CD4-positive, alpha-beta T cell treated with Interleukin-1 beta for 1 hour (primary cell): ENCODE results near the gene MADCAM1.
"Not testable (repeated sequence)": the region's sequence is repeated elsewhere in the genome, so short reads cannot be mapped to it uniquely, and the experiment has no call there.

Experiments
- DNase-seq, 2 donors: peaks; one replicate each; pipeline ENCODE4 v3.0.0-alpha.2; 2020 to 2022

Gene MADCAM1

DNA sequence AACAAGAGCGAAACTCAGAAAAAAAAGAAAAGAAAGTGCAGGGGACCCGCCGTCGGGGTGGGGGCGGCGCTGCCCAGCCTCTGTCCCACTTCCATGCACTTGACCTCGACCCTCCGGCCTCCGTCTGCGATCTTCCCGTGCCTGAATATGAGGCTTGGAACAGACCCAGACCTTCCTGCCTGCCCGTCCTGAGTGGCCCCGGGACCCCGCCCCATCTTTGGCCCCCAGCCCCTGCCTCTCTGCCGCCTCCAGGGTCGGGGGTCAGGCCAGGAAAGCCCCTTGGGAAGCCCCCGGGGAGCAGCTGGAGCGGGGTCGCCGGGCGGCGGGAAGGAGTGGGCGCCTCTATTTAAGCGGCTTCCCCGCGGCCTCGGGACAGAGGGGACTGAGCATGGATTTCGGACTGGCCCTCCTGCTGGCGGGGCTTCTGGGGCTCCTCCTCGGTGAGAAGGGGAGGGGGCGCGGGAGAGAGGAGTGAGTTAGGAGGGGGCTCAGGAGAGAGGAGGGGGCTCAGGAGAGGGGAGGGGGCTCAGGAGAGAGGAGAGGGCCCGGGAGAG, at the start of gene MADCAM1:
Gene MADCAM1, plus strand, starts transcription at position 375 of the 554 bp plus-strand sequence. Its CDS starts 14 bp downstream, at position 389.
- no peak for DNase-seq

DNA sequence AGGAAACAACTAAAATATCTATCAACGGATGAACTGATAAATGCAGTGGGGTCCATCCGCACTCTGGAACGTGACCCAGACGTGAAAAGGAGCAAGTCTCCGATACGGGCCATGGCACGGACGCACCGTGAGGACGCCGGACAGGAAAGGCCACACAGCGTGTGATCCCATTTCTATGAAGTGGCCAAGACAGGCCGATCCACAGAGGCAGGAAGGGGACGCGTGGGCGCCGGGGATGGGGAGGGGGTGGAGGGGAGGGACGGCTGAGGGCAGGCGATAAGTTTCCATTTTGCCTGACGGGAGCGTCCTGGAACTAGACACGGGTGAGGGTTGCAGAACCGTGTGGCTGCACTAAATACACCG, 49.2 kb upstream of the MADCAM1 start:
- no peak for DNase-seq

GRCh38 chr19:447816-448560, 48.3 kb upstream of the MADCAM1 start:
- DNase-seq = no peak

DNA sequence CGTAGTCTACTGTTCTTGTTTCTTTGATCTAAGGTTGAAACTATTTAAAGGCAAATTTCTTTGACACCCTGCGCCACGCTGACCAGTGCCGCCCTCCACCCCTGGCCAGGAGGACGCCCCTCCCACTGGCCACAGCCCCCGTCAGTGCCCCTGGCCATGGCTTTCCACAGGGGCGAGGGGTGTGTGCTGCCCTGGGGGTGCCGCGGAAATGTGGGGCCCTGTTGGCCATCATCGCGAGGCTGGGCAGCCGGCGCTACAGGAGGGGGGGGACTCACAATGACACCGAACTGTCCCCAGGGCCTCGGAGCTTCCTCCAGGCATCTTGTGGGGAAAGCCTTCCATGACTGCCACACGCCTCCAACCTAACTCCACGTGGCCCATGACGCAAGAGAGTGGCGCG, 46.4 kb upstream of the MADCAM1 start:
- DNase-seq = no peak

DNA sequence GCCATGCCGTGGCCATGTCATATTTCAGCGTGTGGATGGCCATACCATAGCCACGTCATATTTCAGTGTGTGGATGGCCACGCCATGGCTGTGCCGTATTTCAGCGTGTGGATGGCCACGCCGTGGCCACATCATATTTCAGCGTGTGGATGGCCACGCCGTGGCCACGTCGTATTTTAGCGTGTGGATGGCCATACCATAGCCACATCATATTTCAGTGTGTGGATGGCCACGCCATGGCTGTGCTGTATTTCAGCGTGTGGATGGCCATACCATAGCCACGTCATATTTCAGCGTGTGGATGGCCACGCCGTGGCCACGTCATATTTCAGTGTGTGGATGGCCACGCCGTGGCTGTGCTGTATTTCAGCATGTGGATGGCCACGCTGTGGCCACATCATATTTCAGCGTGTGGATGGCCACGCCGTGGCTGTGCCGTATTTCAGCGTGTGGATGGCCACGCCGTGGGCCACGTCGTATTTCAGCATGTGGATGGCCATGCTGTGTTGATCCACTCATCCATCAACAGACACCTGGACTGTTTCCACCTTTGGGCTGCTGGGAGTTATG, 45.3 kb upstream of the MADCAM1 start:
- DNase-seq = not testable (repeated sequence)

DNA sequence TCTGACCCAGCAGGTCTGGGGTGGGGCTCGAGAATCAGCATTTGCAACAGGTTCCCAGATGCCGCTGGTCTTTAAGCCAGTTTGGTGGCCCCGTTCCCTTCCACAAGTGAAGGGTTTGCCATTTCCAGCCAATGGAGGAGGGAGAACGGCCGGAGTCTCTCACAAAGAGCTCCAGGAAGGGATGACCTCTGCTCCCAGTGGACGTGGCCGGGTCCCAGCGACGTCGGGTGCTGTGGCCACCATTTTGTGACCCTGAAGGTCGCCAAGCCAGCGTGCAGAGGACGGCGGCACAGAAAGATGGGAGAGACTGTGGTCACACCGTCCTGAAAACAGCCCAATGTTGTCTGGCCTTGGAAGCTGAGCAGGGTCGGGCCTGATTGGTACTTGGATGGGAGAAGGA, 43.5 kb upstream of the MADCAM1 start:
- DNase-seq = no peak

DNA sequence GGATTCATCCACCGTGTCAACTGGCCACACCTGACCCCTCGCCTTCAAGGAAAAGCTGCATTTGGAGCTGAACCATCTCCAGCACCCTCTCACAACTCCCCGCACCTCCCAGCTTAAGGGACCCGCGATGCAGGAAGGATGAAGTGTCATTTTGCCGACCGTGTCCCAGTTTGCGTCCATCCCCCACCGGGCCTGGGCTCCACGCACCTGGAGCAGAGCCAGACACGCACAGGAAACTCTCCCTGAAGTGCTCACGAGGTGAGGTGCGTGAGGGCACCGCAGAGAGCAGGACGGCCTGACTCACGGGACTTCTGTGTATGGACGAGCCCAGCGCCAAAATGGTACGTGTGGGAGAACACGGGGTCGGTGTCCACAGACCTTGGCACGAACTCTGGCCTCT, 42.7 kb upstream of the MADCAM1 start:
- DNase-seq = no peak

DNA sequence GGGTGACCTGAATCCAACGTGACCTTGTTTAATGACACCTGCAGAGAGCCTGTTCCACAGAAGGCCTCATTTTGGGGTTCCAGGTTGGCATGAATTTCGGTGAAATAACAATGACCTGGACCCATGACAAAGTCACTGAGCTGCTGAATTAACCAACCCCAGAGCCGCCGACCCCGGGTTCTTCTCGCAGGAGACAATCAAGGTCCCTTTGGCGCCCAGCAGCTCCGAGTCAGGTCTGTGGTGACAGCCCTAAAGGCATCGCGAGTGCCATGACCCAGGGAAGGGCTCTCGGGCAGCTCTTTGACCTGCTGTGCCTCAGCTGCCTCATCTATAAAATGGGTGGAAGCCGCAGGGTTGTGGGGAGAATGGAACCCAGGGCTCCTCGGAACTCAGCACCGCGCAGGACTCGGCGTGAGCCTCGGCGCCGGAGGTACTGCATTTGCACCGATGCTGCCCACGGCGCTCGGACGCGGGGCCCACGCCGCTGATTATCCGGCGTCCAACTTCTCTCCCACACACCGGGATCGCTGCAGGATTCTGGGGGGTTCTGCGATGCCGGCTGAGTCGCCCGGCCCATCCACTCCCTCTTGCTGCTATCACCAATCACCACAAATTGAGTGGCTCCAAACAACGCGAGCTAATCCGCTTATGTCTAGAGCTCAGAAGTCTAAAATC, 41.1 kb upstream of the MADCAM1 start:
- DNase-seq = no peak

GRCh38 chr19:455851-456546, 40.3 kb upstream of the MADCAM1 start:
- DNase-seq = no peak

GRCh38 chr19:456547-457110, 39.7 kb upstream of the MADCAM1 start:
- DNase-seq = no peak

DNA sequence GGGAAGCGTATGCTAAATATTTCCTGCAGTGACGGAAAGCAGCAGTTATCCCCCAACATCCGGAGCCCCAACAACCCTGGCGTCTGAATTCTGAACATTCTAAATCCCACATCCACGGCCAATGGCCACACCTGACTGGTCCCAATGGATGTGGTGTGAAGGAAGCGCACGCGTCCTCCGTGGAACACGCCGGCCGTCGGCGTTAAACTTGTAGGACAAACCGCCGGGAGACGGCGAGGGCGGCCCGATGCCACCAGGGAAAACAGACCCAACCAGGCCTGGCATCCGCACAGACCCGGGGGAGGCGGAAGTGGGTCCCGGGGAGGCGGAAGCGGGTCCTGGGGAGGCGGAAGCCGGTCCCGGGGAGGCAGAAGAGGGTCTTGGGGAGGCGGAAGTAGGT, 38.6 kb upstream of the MADCAM1 start:
- DNase-seq = no peak

GRCh38 chr19:458091-459042, 37.9 kb upstream of the MADCAM1 start:
- no peak for DNase-seq

DNA sequence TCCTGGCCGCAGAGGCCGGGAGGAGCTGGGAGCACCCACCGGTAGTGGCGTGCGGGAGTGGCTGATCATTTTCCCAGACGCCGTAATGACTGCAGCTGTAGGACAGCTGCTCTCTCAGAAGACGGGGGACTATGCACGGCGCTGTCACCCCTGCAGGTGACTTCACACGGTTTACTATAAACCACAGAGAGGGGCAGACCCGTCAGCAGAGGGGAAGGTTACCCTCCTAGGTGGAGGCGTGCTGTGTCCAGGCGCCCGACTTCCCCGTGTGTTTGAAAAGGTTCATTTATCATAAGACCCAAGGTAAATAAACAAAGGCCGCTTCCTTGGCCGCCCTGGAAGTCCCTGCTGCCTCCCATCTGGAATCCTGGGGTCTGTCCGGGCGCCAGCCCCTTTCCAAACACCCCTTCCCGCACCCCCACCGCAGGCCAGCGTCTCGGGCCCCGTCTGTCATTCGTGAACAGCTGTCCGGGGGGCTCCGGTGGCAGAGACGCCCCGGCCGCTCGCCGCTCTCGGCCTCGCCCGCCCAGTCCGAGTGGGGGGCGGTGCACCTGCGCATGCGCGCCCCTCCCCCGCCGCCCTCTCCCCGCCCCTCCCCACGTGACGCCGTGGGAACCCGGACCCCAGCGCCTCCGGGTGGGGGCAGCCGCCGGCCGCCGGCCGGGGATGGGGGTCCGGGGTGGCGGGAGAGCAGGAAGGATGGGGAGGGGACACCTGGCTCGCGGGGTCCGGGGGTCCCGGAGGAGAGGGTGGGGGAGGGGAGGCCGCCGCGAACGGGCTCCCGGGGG, 36.4 kb upstream of the MADCAM1 start:
- peak in 1 of 2 donors; percentile 10 for DNase-seq

DNA sequence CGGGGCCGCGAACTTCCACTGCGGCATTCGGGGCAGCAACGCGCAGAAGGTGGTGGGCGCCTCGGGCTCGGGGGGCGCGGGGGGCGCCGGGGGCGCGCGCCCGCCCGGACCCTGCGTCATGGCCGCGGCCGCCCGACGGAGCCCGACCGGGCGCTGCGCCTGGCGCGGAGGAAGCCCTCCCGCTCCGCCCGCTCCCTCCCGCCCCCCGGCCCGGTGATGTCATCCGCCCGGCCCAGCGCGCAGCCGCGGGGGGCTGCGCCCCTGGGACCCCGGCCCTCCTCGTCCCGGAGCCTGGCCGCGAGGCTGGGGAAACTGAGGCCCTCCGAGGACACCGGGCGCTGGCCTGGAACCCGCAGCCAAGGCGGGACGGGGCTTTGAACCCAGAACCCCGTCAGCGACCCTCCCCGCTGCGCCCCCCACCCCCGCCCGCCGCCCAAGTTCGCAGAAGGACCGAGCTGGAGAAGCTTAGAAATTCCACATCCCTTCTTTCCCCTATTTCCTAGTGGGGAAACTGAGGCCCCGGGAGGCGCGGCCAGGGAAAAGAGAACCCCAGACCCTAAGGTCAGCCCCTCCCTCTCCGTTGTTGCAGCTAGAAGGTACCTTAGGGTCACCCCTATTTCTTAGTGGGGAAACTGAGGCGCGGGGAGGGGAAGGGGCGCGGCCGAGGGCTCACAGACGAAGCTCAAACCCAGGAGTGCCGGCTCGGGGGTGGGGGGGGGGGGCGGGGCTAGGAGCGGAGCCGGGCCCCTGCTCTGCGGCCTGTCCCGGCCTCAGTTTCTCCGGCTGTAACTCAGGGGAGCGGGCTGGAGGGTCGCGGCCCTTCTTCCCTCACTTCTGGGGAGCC, 35.2 kb upstream of the MADCAM1 start, which contains the start of gene SHC2:
Gene SHC2, minus strand, starts transcription at position 157 of the 844 bp plus-strand sequence. Its CDS starts 37 bp downstream, at position 120.
- no peak for DNase-seq

GRCh38 chr19:461721-462551, 34.4 kb upstream of the MADCAM1 start:
- no peak for DNase-seq

DNA sequence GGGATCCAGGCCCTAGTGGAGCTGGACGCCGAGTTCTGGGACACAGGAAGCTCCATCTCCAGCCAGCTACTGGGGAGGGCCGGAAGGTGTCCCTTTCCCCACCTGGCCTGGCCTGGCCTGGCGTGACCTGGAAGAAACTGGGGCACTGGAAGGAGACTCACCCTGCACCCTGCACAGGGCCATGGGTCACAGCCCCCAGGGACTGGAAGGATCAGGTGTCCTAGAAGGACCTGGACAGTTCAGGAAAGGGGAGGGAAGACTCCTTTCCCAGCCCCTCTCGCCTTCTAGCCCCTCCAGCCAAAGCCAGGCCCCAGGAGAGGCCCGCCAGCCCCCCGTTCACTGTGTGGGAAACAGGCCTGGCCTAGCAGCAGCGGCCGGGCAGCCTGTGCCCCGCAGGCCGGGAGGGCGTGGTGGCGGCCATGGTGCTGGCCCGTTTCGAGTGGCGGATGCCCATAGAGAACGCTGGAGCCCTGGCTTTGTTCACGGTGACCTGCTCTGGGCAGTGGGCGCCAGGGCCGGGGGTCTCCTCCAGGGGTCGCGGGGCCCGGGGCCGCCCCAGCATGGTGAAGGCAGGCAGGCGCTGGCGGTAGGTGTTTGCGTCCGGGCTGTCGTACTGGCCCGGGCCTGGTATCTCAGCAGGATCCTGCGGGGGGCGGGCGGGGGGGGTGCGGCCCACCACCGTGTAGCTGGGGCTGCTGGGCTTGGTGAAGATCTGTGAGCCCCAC, 32.6 kb upstream of the MADCAM1 start:
- no peak for DNase-seq

GRCh38 chr19:464208-464545, 32.1 kb upstream of the MADCAM1 start:
- no peak for DNase-seq
